ENCODE data around the gene PSMC3.

The PSMC3 gene

DNA sequence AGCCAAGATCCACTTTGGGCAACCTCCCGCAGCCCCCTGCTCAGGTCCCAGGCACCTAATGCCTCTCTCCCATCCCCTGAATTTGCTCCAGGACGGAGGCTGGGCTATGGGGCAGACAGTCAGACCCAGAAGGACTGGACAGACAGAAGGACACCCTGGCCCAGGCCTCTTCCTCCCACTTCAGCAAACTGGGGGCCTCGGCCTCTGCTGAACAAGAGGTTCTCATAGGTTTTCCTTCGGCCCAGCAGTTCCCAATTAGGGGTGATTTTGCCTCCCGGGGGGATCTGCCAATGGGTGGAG, 51.6 kb downstream of the PSMC3 start:
- FAIRE-seq = no peak

DNA sequence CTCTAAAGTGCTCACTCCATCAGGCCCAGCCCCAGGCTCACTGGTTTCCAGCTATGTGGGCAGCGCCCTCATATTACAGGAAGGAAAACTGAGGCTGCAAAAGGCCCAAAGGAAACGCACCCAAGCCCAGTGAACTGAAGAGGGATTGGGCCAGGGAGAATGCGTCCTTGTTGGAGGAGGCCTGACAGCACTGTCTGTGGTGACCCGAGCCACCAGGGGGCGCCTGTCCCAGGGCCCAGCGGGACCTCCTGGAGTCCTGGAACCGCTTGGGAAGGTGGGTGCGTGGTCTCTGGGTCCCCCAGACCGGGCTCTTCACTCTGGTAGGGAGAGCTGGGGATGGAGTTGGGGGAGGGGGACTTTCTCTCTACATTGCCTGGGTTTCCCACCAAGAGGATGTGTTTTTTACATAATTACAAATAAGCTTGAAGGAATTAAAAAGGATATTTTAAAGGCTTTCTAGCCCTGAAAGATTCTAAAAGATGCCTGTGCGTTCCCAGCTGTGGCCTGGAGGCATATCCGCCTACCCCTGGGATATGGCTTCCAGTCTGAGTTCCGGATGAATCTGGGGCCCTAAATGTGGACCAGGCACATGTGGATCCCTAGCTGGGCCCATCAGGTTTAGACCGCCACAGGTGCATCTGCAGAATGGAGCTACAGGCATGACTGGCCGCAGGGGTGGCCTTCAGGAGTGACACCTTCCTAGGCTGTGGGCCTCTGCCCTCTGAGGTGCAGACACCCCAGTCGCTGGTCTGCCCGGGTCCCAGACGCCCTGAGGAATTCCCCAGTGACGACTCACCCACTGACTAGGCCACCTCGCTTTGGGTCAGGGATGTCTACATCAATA, 52.1 kb downstream of the PSMC3 start:
- no peak for FAIRE-seq

GRCh38 chr11:47372422-47372821, 53.8 kb downstream of the PSMC3 start:
- no peak for FAIRE-seq

DNA sequence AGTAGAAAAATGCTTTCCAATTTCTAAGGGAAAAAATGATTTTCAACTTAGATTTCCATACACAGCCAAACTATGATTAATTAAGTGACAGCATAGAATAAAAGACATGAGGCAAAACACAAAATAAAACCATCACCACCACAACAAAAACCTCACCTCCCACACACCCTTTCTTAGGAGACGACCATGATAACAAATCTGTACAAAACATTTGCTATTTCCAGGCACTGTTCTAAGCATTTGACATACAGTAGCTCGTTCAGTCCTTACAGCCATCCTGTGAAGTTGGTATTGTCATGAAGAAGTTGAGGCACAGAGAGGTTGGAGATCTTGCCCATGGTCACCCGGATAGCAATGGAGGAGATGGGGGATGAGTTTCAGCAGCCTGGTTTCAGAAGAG, 56.6 kb downstream of the PSMC3 start:
- FAIRE-seq = no peak

Measured in TTC549 (cell line).